Subcutaneous adipose tissue (tissue), 4 donors: ENCODE results near the gene CLSTN1. TPM values are rescaled to one million over a fixed set of nuclear protein-coding genes. Genes with fewer than 3 reads are reported as not detected.

ENCODE experiments used
- total RNA-seq, 4 donors: library from RNA; depleted of rRNA; stranded (reverse); fragments of >200 nt; gene quantifications; one replicate each; pipeline ENCODE4 v1.1.0, GENCODE V29; 2016
- TF ChIP-seq, protein P1 (sequence below): fragments of 450-650 bp; IDR thresholded peaks from one replicate; pipeline ENCODE4 v1.5.1; 2016; ENCODE audit warnings: low read depth, mild to moderate bottlenecking, control low read depth, antibody characterized with exemption, moderate library complexity

Gene CLSTN1
- total RNA-seq, 4 donors from 2014 or later: 17.9 to 29.7 (median 24.9) TPM

DNA sequence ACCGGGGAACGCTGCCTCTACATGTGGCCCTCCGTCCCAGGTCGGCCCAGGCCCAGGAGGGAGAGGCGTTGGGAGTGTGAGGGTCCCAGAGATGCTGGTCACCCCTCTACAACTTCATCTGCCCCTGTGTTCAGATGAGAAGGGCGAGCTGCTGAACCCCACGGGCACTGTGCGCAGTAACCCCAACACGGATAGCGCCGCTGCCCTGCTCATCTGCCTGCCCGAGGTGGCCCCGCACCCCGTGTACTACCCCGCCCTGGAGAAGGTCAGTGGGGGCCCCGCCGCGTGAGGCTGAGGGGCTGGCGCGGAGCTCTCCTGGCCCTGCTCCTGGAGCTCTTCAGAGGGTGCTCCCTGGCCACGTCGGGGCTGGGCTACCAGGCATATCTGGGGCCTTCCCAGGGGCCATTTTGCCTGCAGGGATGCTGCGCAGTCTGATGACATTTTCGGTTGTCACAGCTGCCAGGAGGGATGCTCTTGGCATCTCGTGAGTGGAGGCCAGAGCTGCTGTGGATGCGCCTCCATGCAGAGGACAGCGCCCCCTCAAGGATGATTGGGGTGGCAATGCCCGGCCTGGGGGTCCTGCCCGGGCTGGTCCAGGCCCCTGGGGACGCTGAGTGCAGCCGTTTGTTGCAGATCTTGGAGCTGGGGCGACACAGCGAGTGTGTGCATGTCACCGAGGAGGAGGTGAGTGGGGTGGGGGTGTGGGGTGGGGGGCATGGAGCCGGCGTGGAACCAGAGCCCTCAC is 103.6 kb downstream of the CLSTN1 start:
- TF ChIP-seq, protein P1, sequence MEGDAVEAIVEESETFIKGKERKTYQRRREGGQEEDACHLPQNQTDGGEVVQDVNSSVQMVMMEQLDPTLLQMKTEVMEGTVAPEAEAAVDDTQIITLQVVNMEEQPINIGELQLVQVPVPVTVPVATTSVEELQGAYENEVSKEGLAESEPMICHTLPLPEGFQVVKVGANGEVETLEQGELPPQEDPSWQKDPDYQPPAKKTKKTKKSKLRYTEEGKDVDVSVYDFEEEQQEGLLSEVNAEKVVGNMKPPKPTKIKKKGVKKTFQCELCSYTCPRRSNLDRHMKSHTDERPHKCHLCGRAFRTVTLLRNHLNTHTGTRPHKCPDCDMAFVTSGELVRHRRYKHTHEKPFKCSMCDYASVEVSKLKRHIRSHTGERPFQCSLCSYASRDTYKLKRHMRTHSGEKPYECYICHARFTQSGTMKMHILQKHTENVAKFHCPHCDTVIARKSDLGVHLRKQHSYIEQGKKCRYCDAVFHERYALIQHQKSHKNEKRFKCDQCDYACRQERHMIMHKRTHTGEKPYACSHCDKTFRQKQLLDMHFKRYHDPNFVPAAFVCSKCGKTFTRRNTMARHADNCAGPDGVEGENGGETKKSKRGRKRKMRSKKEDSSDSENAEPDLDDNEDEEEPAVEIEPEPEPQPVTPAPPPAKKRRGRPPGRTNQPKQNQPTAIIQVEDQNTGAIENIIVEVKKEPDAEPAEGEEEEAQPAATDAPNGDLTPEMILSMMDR: no peak

DNA sequence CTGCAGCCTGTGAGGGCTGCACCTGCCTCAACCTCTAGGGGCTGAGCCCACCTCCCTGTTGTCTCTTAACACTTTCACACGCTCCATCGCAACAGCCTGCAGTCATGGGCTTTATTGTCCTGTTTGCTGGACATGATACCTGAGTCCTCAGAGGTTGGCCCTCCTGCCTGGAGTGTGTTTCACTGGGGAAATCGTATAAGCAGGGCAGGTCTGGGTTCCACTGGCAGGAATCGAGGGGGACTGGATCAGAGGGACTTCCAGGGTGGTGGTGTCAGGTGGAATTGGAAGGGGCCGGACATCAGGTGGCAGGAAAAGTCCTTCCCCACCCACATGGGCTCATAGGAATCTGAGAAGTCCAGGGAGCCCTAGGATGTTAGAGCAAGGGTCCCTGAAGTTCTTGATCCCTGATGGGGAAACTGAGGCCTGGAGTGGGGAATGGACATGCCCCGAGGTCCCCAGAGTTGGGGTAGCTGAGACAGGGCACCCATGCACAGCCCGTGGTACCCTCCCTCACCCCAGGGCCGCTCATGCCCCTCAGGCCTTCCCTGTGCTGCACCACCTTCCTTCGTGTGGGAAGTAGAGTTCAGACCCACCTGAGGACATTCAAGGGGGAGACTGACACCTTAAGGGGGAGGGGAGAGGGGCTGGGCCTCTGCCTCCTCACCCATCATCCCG is 105.6 kb downstream of the CLSTN1 start:
- TF ChIP-seq, protein P1: no peak

DNA sequence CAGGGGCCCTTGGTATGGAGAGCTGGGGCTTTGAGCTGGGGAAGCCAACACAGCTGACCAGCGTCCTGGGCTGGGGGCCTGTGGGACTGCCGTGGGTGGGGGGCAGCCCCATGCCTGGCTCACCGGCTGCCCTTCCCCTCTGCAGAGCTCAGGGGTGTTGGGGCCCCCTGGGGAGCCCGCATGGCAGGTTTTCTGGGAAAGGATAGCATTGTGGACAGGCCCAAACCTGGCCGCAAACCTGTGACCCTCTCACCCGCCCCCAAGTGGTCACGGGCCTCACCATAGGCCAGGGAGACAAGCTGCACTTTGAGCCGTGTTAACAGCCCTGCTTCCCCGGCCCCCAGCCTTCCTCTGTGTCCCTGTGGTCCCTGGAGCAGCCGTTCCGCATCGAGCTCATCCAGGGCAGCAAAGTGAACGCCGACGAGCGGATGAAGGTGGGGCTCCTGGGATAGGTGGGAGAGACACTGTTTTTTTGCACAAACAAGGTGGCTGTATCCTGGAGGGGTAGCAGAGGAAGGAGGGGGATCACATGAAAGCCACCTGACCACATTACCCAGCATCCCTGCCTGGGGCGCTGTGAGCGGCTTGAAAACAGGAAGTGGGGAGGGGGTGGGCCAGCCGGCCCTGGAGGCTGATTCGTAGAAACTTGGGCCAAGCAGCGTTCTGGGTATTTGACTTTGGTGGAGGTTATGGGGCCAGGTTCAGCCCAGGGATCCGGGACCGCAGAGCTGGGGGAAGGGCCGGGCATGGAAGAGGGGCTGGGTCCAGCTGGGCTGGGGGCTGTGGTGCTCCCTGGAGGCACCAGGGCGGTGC is 106.4 kb downstream of the CLSTN1 start:
- TF ChIP-seq, protein P1: no peak

DNA sequence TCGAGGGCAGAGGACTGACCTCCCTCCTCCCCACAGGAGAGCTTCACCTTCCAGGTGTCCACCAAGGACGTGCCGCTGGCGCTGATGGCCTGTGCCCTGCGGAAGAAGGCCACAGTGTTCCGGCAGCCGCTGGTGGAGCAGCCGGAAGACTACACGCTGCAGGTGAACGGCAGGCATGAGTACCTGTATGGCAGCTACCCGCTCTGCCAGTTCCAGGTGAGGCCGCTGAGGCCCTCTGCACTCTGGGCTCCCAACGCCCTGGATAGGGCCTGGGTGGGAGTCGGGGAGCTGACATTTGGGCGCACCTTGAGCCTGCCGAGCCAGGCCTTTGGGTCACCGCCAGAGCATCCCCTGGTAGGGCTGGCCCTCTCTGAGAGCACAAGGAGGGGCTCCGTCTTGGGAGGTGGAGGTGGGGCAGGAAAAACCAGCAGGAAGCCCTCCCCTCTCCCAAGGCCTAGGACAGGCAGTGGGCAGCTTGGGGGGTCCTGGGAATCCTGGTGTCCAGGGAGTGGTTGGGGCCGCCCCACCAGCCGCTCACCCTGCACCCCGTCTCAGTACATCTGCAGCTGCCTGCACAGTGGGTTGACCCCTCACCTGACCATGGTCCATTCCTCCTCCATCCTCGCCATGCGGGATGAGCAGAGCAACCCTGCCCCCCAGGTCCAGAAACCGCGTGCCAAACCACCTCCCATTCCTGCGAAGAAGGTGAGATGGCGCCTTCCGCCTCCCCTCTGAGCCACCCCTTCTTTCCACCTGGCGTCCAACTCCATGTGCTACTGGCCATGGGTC is 107.2 kb downstream of the CLSTN1 start:
- TF ChIP-seq, protein P1: no peak

DNA sequence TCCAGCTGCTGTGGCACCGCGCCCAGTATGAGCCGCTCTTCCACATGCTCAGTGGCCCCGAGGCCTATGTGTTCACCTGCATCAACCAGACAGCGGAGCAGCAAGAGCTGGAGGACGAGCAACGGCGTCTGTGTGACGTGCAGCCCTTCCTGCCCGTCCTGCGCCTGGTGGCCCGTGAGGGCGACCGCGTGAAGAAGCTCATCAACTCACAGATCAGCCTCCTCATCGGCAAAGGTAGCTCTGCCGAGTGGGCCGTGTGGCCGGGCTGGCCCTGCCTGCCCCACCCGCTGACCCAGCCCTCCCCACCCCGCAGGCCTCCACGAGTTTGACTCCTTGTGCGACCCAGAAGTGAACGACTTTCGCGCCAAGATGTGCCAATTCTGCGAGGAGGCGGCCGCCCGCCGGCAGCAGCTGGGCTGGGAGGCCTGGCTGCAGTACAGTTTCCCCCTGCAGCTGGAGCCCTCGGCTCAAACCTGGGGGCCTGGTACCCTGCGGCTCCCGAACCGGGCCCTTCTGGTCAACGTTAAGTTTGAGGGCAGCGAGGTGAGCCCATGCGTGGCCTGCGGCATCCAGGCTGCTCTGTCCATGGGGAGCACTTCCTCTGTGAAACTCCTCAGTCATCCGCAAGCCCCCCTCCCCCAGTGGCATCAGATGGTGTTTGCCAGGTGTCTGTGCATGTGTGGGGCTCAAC is 108.1 kb downstream of the CLSTN1 start:
- TF ChIP-seq, protein P1: no peak

DNA sequence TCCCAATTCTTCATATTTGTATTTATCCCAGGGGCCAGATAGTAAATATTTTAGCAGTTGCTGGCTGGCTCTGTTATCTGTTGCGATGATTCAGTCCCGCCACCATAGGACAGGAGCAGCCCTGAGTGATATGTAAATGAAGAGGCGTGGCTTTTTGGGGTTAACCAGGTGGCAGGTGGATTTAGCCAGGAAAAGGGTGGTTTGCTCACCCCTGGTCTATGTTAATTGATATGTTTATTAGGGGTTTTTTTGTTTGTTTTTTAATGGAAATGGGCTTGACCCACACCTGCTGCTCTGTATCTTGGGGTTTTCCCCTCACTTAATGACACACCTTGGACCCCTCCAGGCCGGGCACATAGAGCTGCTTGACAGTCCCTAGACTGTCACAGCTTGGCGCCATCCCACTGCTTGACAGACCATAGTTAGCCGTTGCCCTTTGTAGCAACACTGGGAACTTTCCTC is 109.5 kb downstream of the CLSTN1 start:
- TF ChIP-seq, protein P1: no peak
